MM.1S (cell line): Measurements from ENCODE around the gene TNRC6C.

Source experiments
- DNase-seq: peaks from one replicate; pipeline ENCODE4 v3.0.0-alpha.2; 2015
- H2AFZ ChIP-seq: fragments of 300-600 bp; sonication (generic); 2 replicates; pipeline ENCODE4 v1.6.0; 2016; ENCODE audit warnings: antibody characterized with exemption, low read length
- H3F3A ChIP-seq: fragments of 300-600 bp; sonication (generic); 2 replicates; pipeline ENCODE4 v1.6.1; 2016; ENCODE audit warnings: mild to moderate bottlenecking, antibody characterized with exemption, low read length, moderate library complexity, mixed read lengths; ENCODE audit not compliant: insufficient read depth
- H3K27ac ChIP-seq: fragments of 300-600 bp; sonication (generic); 2 replicates; pipeline ENCODE4 v1.5.1; 2016; ENCODE audit warnings: mild to moderate bottlenecking, low read length
- H3K27me3 ChIP-seq: fragments of 300-600 bp; sonication (generic); replicated peaks from 2 replicates; pipeline ENCODE4 v1.6.0; 2016; ENCODE audit warnings: low read length; ENCODE audit not compliant: insufficient read depth
- H3K36me3 ChIP-seq: fragments of 300-600 bp; sonication (generic); replicated peaks from 2 replicates; pipeline ENCODE4 v1.6.1; 2016; ENCODE audit warnings: mild to moderate bottlenecking, low read length, mixed read lengths; ENCODE audit not compliant: insufficient read depth
- H3K4me1 ChIP-seq: fragments of 300-600 bp; sonication (generic); 2 replicates; pipeline ENCODE4 v1.6.1; 2016; ENCODE audit warnings: low read length, mixed read lengths
- H3K4me2 ChIP-seq: fragments of 300-600 bp; sonication (generic); 2 replicates; pipeline ENCODE4 v1.6.0; 2016; ENCODE audit warnings: low read depth, low read length
- H3K4me3 ChIP-seq: fragments of 300-600 bp; sonication (generic); 2 replicates; pipeline ENCODE4 v1.5.1; 2016; ENCODE audit warnings: low read length, mixed read lengths
- H3K79me2 ChIP-seq: fragments of 300-600 bp; sonication (generic); 2 replicates; pipeline ENCODE4 v1.6.1; 2016; ENCODE audit warnings: mixed run types, low read length, mixed read lengths
- H3K9ac ChIP-seq: fragments of 300-600 bp; sonication (generic); 2 replicates; pipeline ENCODE4 v1.6.1; 2016; ENCODE audit warnings: low read length, mixed read lengths
- H3K9me2 ChIP-seq: fragments of 300-600 bp; sonication (generic); replicated peaks from 2 replicates; pipeline ENCODE4 v1.6.1; 2016; ENCODE audit warnings: mild to moderate bottlenecking, low read length, mixed read lengths; ENCODE audit not compliant: insufficient read depth
- H3K9me3 ChIP-seq: fragments of 300-600 bp; sonication (generic); replicated peaks from 2 replicates; pipeline ENCODE4 v1.6.1; 2016; ENCODE audit warnings: mild to moderate bottlenecking, low read length, mixed read lengths; ENCODE audit not compliant: insufficient read depth
- H4K20me1 ChIP-seq: fragments of 300-600 bp; sonication (generic); 2 replicates; pipeline ENCODE4 v1.6.1; 2016; ENCODE audit warnings: mild to moderate bottlenecking, low read length, moderate library complexity, mixed read lengths; ENCODE audit not compliant: insufficient read depth
- CTCF ChIP-seq: fragments of 300-600 bp; sonication (generic); IDR thresholded peaks from 2 replicates; pipeline ENCODE4 v1.5.1; 2016; ENCODE audit warnings: antibody characterized with exemption, low read length, mixed read lengths
- EZH2 ChIP-seq: fragments of 300-600 bp; sonication (generic); optimal IDR thresholded peaks from 2 replicates; pipeline ENCODE3; 2017; ENCODE audit warnings: low read depth, mild to moderate bottlenecking, antibody characterized with exemption, low read length, mixed read lengths
- EZH2phosphoT487 ChIP-seq: fragments of 300-600 bp; sonication (generic); IDR thresholded peaks from 2 replicates; pipeline ENCODE4 v1.6.1; 2018; ENCODE audit warnings: antibody characterized with exemption, low read length

TNRC6C gene

GRCh38 chr17:78010759-78011158, 52.3 kb downstream of the TNRC6C start:
- TF ChIP-seq CTCF (no peak), EZH2phosphoT487 (no peak), EZH2 (no peak)
- H2AFZ ChIP-seq, result no peak overlapping the region

GRCh38 chr17:78012428-78012827, 53.9 kb downstream of the TNRC6C start:
- no peak for DNase-seq
- Histone ChIP-seq H3K4me2 (no peak overlapping the region), H3K27ac (no peak overlapping the region), H3K4me1 (no peaks in the 10 kb centered on the region), H3K9me2 (no peaks in the 10 kb centered on the region), H3K9me3 (no peaks in the 10 kb centered on the region), H3K36me3 (no peaks in the 10 kb centered on the region), H2AFZ (no peak overlapping the region), H3K27me3 (no peaks in the 10 kb centered on the region), H3K9ac (no peak overlapping the region), H4K20me1 (no peaks in the 10 kb centered on the region), H3K4me3 (no peak overlapping the region), H3F3A (no peaks in the 10 kb centered on the region), H3K79me2 (no peaks in the 10 kb centered on the region)
- TF ChIP-seq EZH2, result no peak
- TF ChIP-seq CTCF, result no peak
- TF ChIP-seq EZH2phosphoT487, result no peak

More at GRCh38 chr17:78010759-78011158, 52.3 kb downstream of the TNRC6C start:
- H3K79me2 ChIP-seq, result no peaks in the 10 kb centered on the region
- no peak overlapping the region for H3K27ac ChIP-seq
- no peak for DNase-seq
- no peaks in the 10 kb centered on the region for H3K36me3 ChIP-seq
- no peaks in the 10 kb centered on the region for H3K4me1 ChIP-seq
- no peaks in the 10 kb centered on the region for H3K27me3 ChIP-seq
- no peaks in the 10 kb centered on the region for H4K20me1 ChIP-seq
- no peak overlapping the region for H3K4me2 ChIP-seq
- no peak overlapping the region for H3K4me3 ChIP-seq
- H3K9me2 ChIP-seq, result no peaks in the 10 kb centered on the region
- H3K9ac ChIP-seq, result no peak overlapping the region
- no peaks in the 10 kb centered on the region for H3K9me3 ChIP-seq
- no peaks in the 10 kb centered on the region for H3F3A ChIP-seq

GRCh38 chr17:78013683-78014467, 55.4 kb downstream of the TNRC6C start:
- H4K20me1 ChIP-seq, result no peaks in the 10 kb centered on the region
- H2AFZ ChIP-seq, result no peak overlapping the region
- H3K36me3 ChIP-seq, result no peaks in the 10 kb centered on the region
- no peak overlapping the region for H3K9ac ChIP-seq
- H3K79me2 ChIP-seq, result no peaks in the 10 kb centered on the region
- no peaks in the 10 kb centered on the region for H3K9me3 ChIP-seq
- no peaks in the 10 kb centered on the region for H3K9me2 ChIP-seq
- 0 out of 2 replicates have a peak, but pooled peaks cover under 1% of the 10 kb centered on the region for H3K4me1 ChIP-seq
- no peaks in the 10 kb centered on the region for H3F3A ChIP-seq
- no peak overlapping the region for H3K4me3 ChIP-seq
- DNase-seq, result peak; percentile 69
- TF ChIP-seq EZH2phosphoT487 (no peak), CTCF (peak; percentile 87), EZH2 (no peak)
- H3K4me2 ChIP-seq, result no peak overlapping the region
- no peak overlapping the region for H3K27ac ChIP-seq
- no peaks in the 10 kb centered on the region for H3K27me3 ChIP-seq
